SU-DHL-6 (cell line): ENCODE results near the gene ELN.

Experiments used
- H2AFZ ChIP-seq: fragments of 200-600 bp; sonication (generic); 2 replicates; pipeline ENCODE4 v1.6.1; 2014; ENCODE audit warnings: low read depth, mild to moderate bottlenecking, moderate library complexity, mixed read lengths, antibody characterized with exemption, low read length; ENCODE audit not compliant: severe bottlenecking
- H3F3A ChIP-seq: fragments of 200-600 bp; shearing (Covaris generic); 2 replicates; pipeline ENCODE4 v1.6.0; 2016; ENCODE audit warnings: antibody characterized with exemption, mild to moderate bottlenecking; ENCODE audit not compliant: insufficient read depth
- H3K27ac ChIP-seq: fragments of 200-600 bp; sonication (generic); 2 replicates; pipeline ENCODE4 v1.5.1; 2016; ENCODE audit warnings: low read depth, mild to moderate bottlenecking, low read length, moderate library complexity, mixed read lengths
- H3K27me3 ChIP-seq: fragments of 200-600 bp; sonication (generic), shearing (Covaris generic); 2 replicates; pipeline ENCODE4 v1.6.0; 2014; ENCODE audit warnings: mild to moderate bottlenecking, low read length
- H3K36me3 ChIP-seq: fragments of 200-600 bp; sonication (generic); 2 replicates; pipeline ENCODE4 v1.6.1; 2014; ENCODE audit warnings: mild to moderate bottlenecking, low read length, mixed read lengths
- H3K4me2 ChIP-seq: fragments of 300-600, 200-600 bp; shearing (Covaris generic), sonication (generic); 2 replicates; pipeline ENCODE4 v1.6.0; 2014; ENCODE audit warnings: low read length, low read depth, mild to moderate bottlenecking; ENCODE audit not compliant: poor library complexity, severe bottlenecking
- H3K4me3 ChIP-seq: fragments of 200-600 bp; sonication (generic); 2 replicates; pipeline ENCODE4 v1.5.1; 2014; ENCODE audit warnings: antibody characterized with exemption, low read length, mild to moderate bottlenecking, mixed read lengths; ENCODE audit not compliant: insufficient read depth, poor library complexity, severe bottlenecking
- H3K79me2 ChIP-seq: fragments of 200-600 bp; sonication (generic); 2 replicates; pipeline ENCODE4 v1.6.1; 2014; ENCODE audit warnings: mild to moderate bottlenecking, low read length, moderate library complexity; ENCODE audit not compliant: insufficient read depth
- H3K9ac ChIP-seq: fragments of 200-600 bp; sonication (generic); 2 replicates; pipeline ENCODE4 v1.7.0; 2014; ENCODE audit warnings: mild to moderate bottlenecking, low read length
- H3K9me2 ChIP-seq: fragments of 200-600 bp; sonication (generic); replicated peaks from 2 replicates; pipeline ENCODE4 v1.6.1; 2014; ENCODE audit warnings: low read length; ENCODE audit not compliant: insufficient read depth
- H3K9me3 ChIP-seq: fragments of 200-600 bp; sonication (generic); 2 replicates; pipeline ENCODE4 v1.6.1; 2014; ENCODE audit warnings: low read length, mixed read lengths; ENCODE audit not compliant: insufficient read depth
- H4K20me1 ChIP-seq: fragments of 200-600 bp; sonication (generic); 2 replicates; pipeline ENCODE4 v1.6.1; 2014; ENCODE audit warnings: low read depth, mild to moderate bottlenecking, antibody characterized with exemption, low read length, moderate library complexity, mixed read lengths
- CTCF ChIP-seq: fragments of 200-600 bp; sonication (generic); IDR thresholded peaks from one replicate; pipeline ENCODE4 v1.5.1; 2017; ENCODE audit warnings: antibody characterized with exemption, mild to moderate bottlenecking, low read length, moderate library complexity; ENCODE audit not compliant: insufficient read depth, poor library complexity, severe bottlenecking
- EZH2phosphoT487 ChIP-seq: fragments of 200-600 bp; sonication (generic), shearing (Covaris generic); conservative IDR thresholded peaks from 2 replicates; pipeline ENCODE4 v1.6.1; 2018; ENCODE audit warnings: mild to moderate bottlenecking, antibody characterized with exemption, low read length, moderate library complexity, mixed read lengths

Gene ELN

GRCh38 chr7:74056096-74056915, 28.3 kb downstream of the ELN start:
- Histone ChIP-seq H3K9ac (no peak overlapping the region), H3F3A (no peaks in the 10 kb centered on the region), H3K27ac (no peak overlapping the region), H3K4me2 (no peak overlapping the region), H3K9me3 (no peaks in the 10 kb centered on the region), H3K36me3 (no peaks in the 10 kb centered on the region), H3K27me3 (no peaks in the 10 kb centered on the region), H4K20me1 (no peaks in the 10 kb centered on the region), H2AFZ (no peak overlapping the region), H3K9me2 (no peaks in the 10 kb centered on the region), H3K4me3 (no peak overlapping the region), H3K79me2 (no peaks in the 10 kb centered on the region)
- no peak for TF ChIP-seq CTCF
- TF ChIP-seq EZH2phosphoT487: no peak

GRCh38 chr7:74057216-74057925, 29.4 kb downstream of the ELN start:
- Histone ChIP-seq H3K79me2 (no peaks in the 10 kb centered on the region), H3K9me3 (no peaks in the 10 kb centered on the region), H2AFZ (no peak overlapping the region), H3K4me2 (no peak overlapping the region), H3K4me3 (no peak overlapping the region), H3K27me3 (no peaks in the 10 kb centered on the region), H3K9ac (no peak overlapping the region), H3K27ac (no peak overlapping the region), H3K9me2 (no peaks in the 10 kb centered on the region), H3F3A (no peaks in the 10 kb centered on the region), H3K36me3 (no peaks in the 10 kb centered on the region), H4K20me1 (no peaks in the 10 kb centered on the region)
- TF ChIP-seq CTCF (no peak), EZH2phosphoT487 (no peak)

GRCh38 chr7:74057987-74058386, 30.0 kb downstream of the ELN start:
- TF ChIP-seq CTCF (no peak), EZH2phosphoT487 (no peak)
- no peaks in the 10 kb centered on the region for H3K27me3 ChIP-seq
- no peaks in the 10 kb centered on the region for H3F3A ChIP-seq
- no peak overlapping the region for H3K9ac ChIP-seq
- no peak overlapping the region for H3K4me3 ChIP-seq
- no peaks in the 10 kb centered on the region for H3K9me3 ChIP-seq
- H3K27ac ChIP-seq: no peak overlapping the region
- H3K9me2 ChIP-seq: no peaks in the 10 kb centered on the region
- H3K4me2 ChIP-seq: no peak overlapping the region
- no peaks in the 10 kb centered on the region for H4K20me1 ChIP-seq
- H2AFZ ChIP-seq: no peak overlapping the region
- no peaks in the 10 kb centered on the region for H3K79me2 ChIP-seq
- no peaks in the 10 kb centered on the region for H3K36me3 ChIP-seq
